Measurements from ENCODE around the gene FAM240B. TPM values are rescaled to one million over a fixed set of nuclear protein-coding genes. Genes with fewer than 3 reads are reported as not detected.

The FAM240B gene
- total and polyA plus RNA-seq, 2 of the 4 experiments (the other 2 are of a cell fraction), result not detected

DNA sequence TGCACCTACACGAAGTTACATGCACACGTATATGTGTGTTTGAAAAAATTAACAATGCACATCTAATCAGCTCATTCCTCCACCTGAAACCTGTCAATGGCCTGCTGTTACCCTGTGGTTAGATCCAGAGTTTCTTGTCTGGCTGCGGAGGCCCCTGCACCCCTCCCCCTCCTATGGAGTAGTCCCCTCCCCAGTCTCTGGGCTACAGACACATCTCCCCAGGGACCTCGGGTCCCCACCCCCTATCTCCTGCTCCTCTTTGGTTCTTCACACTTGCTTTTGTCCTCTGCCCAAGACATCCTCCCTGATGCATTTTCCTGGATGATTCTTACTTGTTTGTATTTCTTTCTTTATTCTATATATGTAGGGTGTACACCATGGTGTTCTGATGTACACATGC is 27.2 kb downstream of the FAM240B start:
- Histone ChIP-seq H2BK120ac (ENCODE audit: low read depth, low read length) (no peak overlapping the region), H2AFZ (replicated peaks; ENCODE audit: low read length, poor library complexity) (no peak overlapping the region), H3K4ac (ENCODE audit: low read depth, low read length) (no peak overlapping the region), H3K56ac (ENCODE audit: extremely low read depth, insufficient read depth, low read length) (no peak overlapping the region), H3K9ac (ENCODE audit: low read depth, low read length) (no peak overlapping the region), H4K8ac (ENCODE audit: low read depth in 2 of 2, low read length in 2 of 2) (no peak overlapping the region), H3K23ac (ENCODE audit: low read depth, low read length) (no peak overlapping the region), H3K4me1 (ENCODE audit: control insufficient read depth, insufficient read depth, low read length) (no peaks in the 10 kb centered on the region), H2AK9ac (replicated peaks; ENCODE audit: low read depth, low read length, poor library complexity) (no peak overlapping the region), H2BK5ac (ENCODE audit: low read depth, low read length, poor library complexity, severe bottlenecking) (no peak overlapping the region), H3K14ac (replicated peaks; ENCODE audit: low read depth, low read length) (no peak overlapping the region), H3K4me2 (ENCODE audit: low read depth, low read length) (no peak overlapping the region), H2BK20ac (ENCODE audit: low read depth, low read length) (no peak overlapping the region), H3K18ac (ENCODE audit: low read depth, low read length) (no peak overlapping the region), H3K9me1 (ENCODE audit: insufficient read depth, low read length) (no peaks in the 10 kb centered on the region), H3K4me3 (ENCODE audit: insufficient read depth, low read depth, low read length) (no peak overlapping the region), H3K36me3 (ENCODE audit: control insufficient read depth, insufficient read depth, low read length) (no peaks in the 10 kb centered on the region), H4K91ac (ENCODE audit: insufficient read depth, low read depth, low read length) (no peak overlapping the region), H3K9me3 (ENCODE audit: control insufficient read depth, insufficient read depth, low read length) (no peaks in the 10 kb centered on the region), H4K5ac (ENCODE audit: low read depth, low read length) (no peak overlapping the region), H3K79me1 (ENCODE audit: low read depth in 1 of 2, low read length in 2 of 2) (no peaks in the 10 kb centered on the region), H2AK5ac (ENCODE audit: low read depth, low read length) (no peak overlapping the region), H3K27me3 (ENCODE audit: control insufficient read depth, insufficient read depth, low read length) (no peaks in the 10 kb centered on the region; the same call in 1 of the 2 replicates), H2BK15ac (ENCODE audit: low read depth, low read length) (no peak overlapping the region), H3K27ac (ENCODE audit: insufficient read depth, low read length) (no peak overlapping the region), H4K20me1 (ENCODE audit: insufficient read depth, low read length) (no peaks in the 10 kb centered on the region)
- in situ Hi-C loops (cut with MboI; ENCODE audit: low sequenced_read_pairs) (no loop called here), dilution Hi-C loops (cut with HindIII; ENCODE audit: low sequenced_read_pairs, unreplicated experiment) (no loop called here), intact Hi-C loops (cut with micrococcal nuclease) (no loop called here)
- POLR2A ChIA-PET (ENCODE audit: unreplicated experiment), result no interaction called here
- TF ChIP-seq CHD1 (IDR thresholded peaks at IDR 0.05; ENCODE audit: low read depth, low read length) (no peak), MXI1 (IDR thresholded peaks at IDR 0.05; ENCODE audit: borderline replicate concordance, low read depth, low read length) (no peak), BHLHE40 (IDR thresholded peaks at IDR 0.05; ENCODE audit: low read depth, low read length) (no peak), MAZ (IDR thresholded peaks at IDR 0.05; ENCODE audit: borderline replicate concordance, low read depth, low read length) (no peak), RFX5 (IDR thresholded peaks at IDR 0.05; ENCODE audit: low read depth, low read length) (no peak), RAD21 (IDR thresholded peaks at IDR 0.05; ENCODE audit: low read length) (no peak), MAFK (IDR thresholded peaks at IDR 0.05; ENCODE audit: low read depth, low read length) (no peak), SMC3 (IDR thresholded peaks at IDR 0.05; ENCODE audit: low read depth, low read length) (no peak), CEBPB (IDR thresholded peaks at IDR 0.05; ENCODE audit: low read depth, low read length) (no peak), RCOR1 (IDR thresholded peaks at IDR 0.05; ENCODE audit: insufficient replicate concordance, low read length) (no peak), NFE2L2 (IDR thresholded peaks at IDR 0.05; ENCODE audit: low read depth, low read length) (no peak), POLR2A (IDR thresholded peaks at IDR 0.05; ENCODE audit: low read depth, low read length) (no peak), FOS (IDR thresholded peaks at IDR 0.05; ENCODE audit: low read depth, low read length) (no peak)
- TF ChIP-seq, protein P1, sequence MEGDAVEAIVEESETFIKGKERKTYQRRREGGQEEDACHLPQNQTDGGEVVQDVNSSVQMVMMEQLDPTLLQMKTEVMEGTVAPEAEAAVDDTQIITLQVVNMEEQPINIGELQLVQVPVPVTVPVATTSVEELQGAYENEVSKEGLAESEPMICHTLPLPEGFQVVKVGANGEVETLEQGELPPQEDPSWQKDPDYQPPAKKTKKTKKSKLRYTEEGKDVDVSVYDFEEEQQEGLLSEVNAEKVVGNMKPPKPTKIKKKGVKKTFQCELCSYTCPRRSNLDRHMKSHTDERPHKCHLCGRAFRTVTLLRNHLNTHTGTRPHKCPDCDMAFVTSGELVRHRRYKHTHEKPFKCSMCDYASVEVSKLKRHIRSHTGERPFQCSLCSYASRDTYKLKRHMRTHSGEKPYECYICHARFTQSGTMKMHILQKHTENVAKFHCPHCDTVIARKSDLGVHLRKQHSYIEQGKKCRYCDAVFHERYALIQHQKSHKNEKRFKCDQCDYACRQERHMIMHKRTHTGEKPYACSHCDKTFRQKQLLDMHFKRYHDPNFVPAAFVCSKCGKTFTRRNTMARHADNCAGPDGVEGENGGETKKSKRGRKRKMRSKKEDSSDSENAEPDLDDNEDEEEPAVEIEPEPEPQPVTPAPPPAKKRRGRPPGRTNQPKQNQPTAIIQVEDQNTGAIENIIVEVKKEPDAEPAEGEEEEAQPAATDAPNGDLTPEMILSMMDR (conservative IDR thresholded peaks at IDR 0.05; ENCODE audit: low read depth, low read length), result no peak
- TF ChIP-seq, protein P2, sequence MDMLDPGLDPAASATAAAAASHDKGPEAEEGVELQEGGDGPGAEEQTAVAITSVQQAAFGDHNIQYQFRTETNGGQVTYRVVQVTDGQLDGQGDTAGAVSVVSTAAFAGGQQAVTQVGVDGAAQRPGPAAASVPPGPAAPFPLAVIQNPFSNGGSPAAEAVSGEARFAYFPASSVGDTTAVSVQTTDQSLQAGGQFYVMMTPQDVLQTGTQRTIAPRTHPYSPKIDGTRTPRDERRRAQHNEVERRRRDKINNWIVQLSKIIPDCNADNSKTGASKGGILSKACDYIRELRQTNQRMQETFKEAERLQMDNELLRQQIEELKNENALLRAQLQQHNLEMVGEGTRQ (IDR thresholded peaks at IDR 0.05; ENCODE audit: low read depth, low read length), result no peak
- TF ChIP-seq, protein P3, sequence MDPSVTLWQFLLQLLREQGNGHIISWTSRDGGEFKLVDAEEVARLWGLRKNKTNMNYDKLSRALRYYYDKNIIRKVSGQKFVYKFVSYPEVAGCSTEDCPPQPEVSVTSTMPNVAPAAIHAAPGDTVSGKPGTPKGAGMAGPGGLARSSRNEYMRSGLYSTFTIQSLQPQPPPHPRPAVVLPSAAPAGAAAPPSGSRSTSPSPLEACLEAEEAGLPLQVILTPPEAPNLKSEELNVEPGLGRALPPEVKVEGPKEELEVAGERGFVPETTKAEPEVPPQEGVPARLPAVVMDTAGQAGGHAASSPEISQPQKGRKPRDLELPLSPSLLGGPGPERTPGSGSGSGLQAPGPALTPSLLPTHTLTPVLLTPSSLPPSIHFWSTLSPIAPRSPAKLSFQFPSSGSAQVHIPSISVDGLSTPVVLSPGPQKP (IDR thresholded peaks at IDR 0.05; ENCODE audit: borderline replicate concordance, low read depth, low read length), result no peak
- no TSS peak for BruUV-seq (replicated peaks)
- ATAC-seq (ENCODE audit: low read depth), result no peak
- DNase-seq, result no peak
- WGBS, 2 experiments (ENCODE audit: extremely low coverage in 2 of 2, insufficient read length in 1 of 2), result no CpG with 5 or more reads among the region's 4 CpGs
- CTCF ChIA-PET, result no interaction called here
